PFSK-1 (cell line): ENCODE measurements around the gene GINM1.

ENCODE experiments used
- POLR2AphosphoS5 ChIP-seq: IDR thresholded peaks from 2 replicates; pipeline ENCODE4 v1.6.1; 2012; ENCODE audit warnings: low read depth, mild to moderate bottlenecking, control low read depth, low read length, moderate library complexity
- SIN3A ChIP-seq: IDR thresholded peaks from 2 replicates; pipeline ENCODE4 v1.6.1; 2012; ENCODE audit warnings: mild to moderate bottlenecking, low read length, moderate library complexity, borderline replicate concordance; ENCODE audit not compliant: insufficient read depth

DNA sequence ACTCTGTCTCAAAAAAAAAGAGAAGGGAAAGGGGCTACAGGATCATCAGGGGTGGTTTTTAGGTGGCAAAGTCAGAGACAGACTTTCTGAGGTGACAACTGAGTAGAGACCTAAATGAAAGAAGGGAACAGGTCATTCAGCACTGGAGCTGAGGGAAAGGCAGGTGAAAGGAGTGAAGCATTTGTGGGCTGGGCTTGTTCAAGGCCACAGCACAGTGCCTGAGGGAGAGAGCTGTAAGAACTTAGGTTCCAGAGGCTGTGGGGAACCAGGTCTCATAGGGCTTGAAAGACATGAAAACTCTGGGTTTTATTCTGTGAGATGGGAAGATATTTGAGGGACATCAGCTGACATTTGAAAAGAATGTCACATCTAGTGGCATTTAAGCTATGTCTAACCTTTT is 61.5 kb downstream of the GINM1 start:
- TF ChIP-seq POLR2AphosphoS5: no peak
- TF ChIP-seq SIN3A: no peak
